Activated naive CD4-positive, alpha-beta T cell treated with anti-CD3 and anti-CD28 coated beads, Interleukin-2, amount 10 ng/mL, durations not matched to agents 7 days and 5 days (primary cell): ENCODE results near the gene DUOXA2.

Experiments
- CTCF ChIA-PET: fragments of 350-600 bp; sonication (Branson Sonifier 250); formaldehyde crosslinking; loops from one replicate; lab custom pipeline; 2021; ENCODE audit warnings: antibody characterized with exemption; lab: Charles Lee
- DNase-seq: peaks from one replicate; pipeline ENCODE4 v3.0.0-alpha.2; 2020
- H3K27ac Mint-ChIP-seq: one replicate; pipeline ENCODE4 v1.8.0; 2021; ENCODE audit warnings: mild to moderate bottlenecking, moderate library complexity, mixed read lengths
- H3K27me3 Mint-ChIP-seq: one replicate; pipeline ENCODE4 v1.8.0; 2021; ENCODE audit warnings: mild to moderate bottlenecking, mixed read lengths
- H3K36me3 Mint-ChIP-seq: one replicate; pipeline ENCODE4 v1.8.0; 2021; ENCODE audit warnings: mixed read lengths
- H3K4me1 Mint-ChIP-seq: one replicate; pipeline ENCODE4 v1.8.0; 2021; ENCODE audit warnings: mixed read lengths
- H3K4me3 Mint-ChIP-seq: one replicate; pipeline ENCODE4 v1.8.0; 2021; ENCODE audit warnings: mild to moderate bottlenecking, moderate library complexity, mixed read lengths
- H3K9me3 Mint-ChIP-seq: one replicate; pipeline ENCODE4 v1.8.0; 2021; ENCODE audit warnings: mixed read lengths

DUOXA2 gene

DNA sequence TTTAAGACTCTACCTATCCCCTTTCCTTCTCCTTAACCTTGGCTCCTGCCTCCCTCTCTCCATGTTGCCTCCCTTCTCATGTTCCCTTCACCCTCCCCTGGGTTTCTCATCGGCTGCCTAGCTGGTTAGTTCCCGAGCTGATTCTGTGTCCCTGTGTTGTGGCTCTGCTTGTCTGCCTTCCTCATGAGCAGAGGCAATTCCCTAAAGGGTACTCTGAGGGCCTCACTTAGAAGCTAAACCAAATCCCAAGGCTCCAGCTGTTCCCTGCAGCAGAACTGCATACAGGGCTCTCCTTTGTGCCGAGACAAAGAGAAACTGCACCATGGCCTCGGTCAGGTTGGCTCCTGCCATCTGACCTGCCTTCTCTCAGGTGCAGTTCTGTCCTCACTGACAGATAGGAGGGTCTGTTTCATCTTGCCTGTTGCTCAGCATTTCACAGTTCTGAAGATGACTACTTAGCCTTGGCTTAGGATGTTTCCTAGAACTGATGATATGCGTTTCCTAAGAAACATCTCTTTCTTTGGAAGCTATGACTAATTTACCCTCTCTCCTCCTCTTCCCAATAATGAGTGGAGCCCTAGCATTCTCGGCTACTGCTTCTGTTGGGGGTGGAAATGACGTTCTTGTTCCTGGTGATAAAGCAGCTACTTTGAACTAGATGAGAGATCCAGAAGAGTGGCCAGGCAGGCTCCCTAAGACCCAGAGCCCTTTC lies 42.8 kb downstream of the DUOXA2 start:
- CTCF ChIA-PET, result interaction anchor here (1.4 to 1.6 kb wide), 2 partner anchors 30 to 39 kb away, joined by 3 read pairs; no protein-coding TSS in a partner anchor
- H3K9me3 Mint-ChIP-seq, result no peaks in the 10 kb centered on the region
- DNase-seq, result no peak
- no peak overlapping the region for H3K27ac Mint-ChIP-seq
- peaks cover 3% of the 10 kb centered on the region for H3K36me3 Mint-ChIP-seq
- H3K4me3 Mint-ChIP-seq, result no peak overlapping the region
- no peaks in the 10 kb centered on the region for H3K4me1 Mint-ChIP-seq
- no peaks in the 10 kb centered on the region for H3K27me3 Mint-ChIP-seq

DNA sequence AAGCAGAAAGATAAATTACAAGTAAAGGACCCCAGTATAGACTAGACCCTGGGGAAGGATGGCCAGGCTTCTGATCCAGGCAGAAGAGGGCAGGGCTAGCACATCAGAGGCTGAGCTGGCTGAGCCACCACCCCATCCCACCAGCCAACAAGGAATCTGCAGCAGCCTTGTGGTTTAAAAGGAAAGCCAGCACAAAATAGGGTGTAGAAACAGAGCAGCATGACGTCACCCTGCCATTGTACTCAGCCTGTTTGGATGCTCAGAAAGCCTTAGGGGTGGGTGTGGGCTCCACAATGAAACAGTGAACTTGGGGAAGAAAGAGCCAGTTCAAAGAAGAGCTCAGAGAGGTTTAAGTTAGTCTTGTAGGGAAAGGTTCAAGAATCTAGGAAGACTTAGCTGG lies 43.8 kb downstream of the DUOXA2 start:
- no peaks in the 10 kb centered on the region for H3K9me3 Mint-ChIP-seq
- DNase-seq, result no peak
- H3K27ac Mint-ChIP-seq, result no peak overlapping the region
- peaks cover 1% of the 10 kb centered on the region for H3K4me1 Mint-ChIP-seq
- no peak overlapping the region for H3K4me3 Mint-ChIP-seq
- CTCF ChIA-PET, result interaction anchor here (1.3 to 1.4 kb wide), 3 partner anchors 10 to 47 kb away, joined by 3 to 5 read pairs (median 3); no protein-coding TSS in a partner anchor
- no peaks in the 10 kb centered on the region for H3K36me3 Mint-ChIP-seq
- H3K27me3 Mint-ChIP-seq, result no peaks in the 10 kb centered on the region

DNA sequence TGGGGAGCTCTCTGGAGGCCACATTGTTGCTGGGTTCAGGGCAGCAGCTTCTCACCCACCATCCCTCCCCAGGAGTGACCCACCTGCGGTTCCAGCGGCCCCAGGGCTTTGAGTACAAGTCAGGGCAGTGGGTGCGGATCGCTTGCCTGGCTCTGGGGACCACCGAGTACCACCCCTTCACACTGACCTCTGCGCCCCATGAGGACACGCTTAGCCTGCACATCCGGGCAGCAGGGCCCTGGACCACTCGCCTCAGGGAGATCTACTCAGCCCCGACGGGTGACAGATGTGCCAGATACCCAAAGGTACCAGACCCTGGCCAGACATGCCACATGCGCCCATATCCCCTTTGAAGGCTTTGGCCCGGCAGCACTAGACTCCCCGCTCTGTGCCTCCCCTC lies 47.5 kb downstream of the DUOXA2 start:
- no peaks in the 10 kb centered on the region for H3K9me3 Mint-ChIP-seq
- H3K4me3 Mint-ChIP-seq, result no peak overlapping the region
- peaks cover 18% of the 10 kb centered on the region for H3K4me1 Mint-ChIP-seq
- H3K27me3 Mint-ChIP-seq, result no peaks in the 10 kb centered on the region
- DNase-seq, result no peak
- CTCF ChIA-PET, result interaction anchor here (1.3 to 11.0 kb wide), 3 partner anchors 41 to 241 kb away, joined by 3 to 151 read pairs (median 12); a partner anchor contains a TSS
- no peak overlapping the region for H3K27ac Mint-ChIP-seq
- H3K36me3 Mint-ChIP-seq, result no peaks in the 10 kb centered on the region

DNA sequence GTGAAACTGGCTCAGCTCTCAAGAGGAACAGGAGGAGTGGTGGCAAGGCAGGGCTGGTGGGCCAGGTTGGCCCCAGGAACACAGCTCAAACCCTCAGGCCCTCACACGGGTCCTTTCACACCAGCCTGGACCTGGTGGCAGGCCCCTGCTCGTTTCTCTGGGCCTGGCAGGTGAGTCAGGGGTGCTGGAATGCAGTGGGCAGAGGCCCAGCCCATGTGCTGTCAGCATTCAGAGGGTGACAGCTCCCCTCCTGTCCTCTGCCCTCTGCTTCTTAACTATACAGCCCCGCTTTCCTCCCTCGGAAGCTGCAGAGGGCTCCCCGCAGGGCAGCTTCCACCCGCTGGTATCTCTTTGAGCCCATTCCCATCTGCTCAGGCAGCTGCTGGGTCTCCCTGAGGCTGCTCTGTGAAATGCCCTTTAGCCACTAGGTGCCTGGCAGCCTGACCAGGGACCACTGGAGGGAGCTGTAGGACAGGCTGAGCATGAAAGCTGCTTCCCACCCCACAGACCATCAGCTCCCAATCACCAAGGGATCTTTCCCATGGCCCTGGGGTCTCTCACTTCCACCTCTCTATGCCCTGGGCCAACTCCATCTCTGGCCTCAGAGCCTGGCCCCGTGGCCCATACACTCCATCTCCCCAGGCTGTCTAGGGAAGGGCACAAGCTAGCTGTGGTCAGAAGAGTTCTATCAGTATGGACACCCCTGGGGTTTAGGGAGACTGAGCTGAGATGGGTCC lies 48.8 kb downstream of the DUOXA2 start:
- Mint-ChIP-seq H3K27ac (no peak overlapping the region), H3K4me1 (peaks cover 21% of the 10 kb centered on the region), H3K9me3 (no peaks in the 10 kb centered on the region), H3K36me3 (no peaks in the 10 kb centered on the region), H3K4me3 (no peak overlapping the region), H3K27me3 (no peaks in the 10 kb centered on the region)
- CTCF ChIA-PET, result interaction anchor here (0.5 to 11.0 kb wide), 25 partner anchors 8 to 294 kb away, joined by 3 to 151 read pairs (median 4); a partner anchor contains a TSS
- peak; percentile 81 for DNase-seq

DNA sequence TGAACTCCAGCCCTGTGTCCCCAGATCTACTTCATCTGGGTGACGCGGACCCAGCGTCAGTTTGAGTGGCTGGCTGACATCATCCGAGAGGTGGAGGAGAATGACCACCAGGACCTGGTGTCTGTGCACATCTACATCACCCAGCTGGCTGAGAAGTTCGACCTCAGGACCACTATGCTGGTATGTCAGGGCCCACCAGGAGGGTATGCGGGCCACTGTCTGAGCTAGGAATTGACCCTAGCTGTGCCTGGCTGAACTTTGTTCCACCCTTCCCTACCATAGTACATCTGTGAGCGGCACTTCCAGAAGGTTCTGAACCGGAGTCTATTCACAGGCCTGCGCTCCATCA lies 49.4 kb downstream of the DUOXA2 start:
- CTCF ChIA-PET, result interaction anchor here (0.5 to 11.0 kb wide), 25 partner anchors 8 to 294 kb away, joined by 3 to 151 read pairs (median 4); a partner anchor contains a TSS
- Mint-ChIP-seq H3K27me3 (no peaks in the 10 kb centered on the region), H3K36me3 (no peaks in the 10 kb centered on the region), H3K4me3 (no peak overlapping the region), H3K4me1 (peaks cover 21% of the 10 kb centered on the region), H3K9me3 (no peaks in the 10 kb centered on the region), H3K27ac (no peak overlapping the region)
- no peak for DNase-seq

DNA sequence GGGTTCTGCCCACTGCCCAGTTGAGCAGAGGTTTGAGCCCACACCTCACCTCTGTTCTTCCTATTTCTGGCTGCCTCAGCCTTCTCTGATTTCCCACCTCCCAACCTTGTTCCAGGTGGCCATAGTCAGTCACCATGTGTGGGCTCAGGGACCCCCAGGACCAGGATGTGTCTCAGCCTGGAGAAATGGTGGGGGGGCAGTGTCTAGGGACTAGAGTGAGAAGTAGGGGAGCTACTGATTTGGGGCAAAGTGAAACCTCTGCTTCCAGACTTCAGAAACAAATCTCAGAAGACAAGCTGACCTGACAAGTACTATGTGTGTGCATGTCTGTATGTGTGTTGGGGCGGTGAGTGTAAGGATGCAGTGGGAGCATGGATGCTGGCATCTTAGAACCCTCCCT lies 50.8 kb downstream of the DUOXA2 start:
- no peaks in the 10 kb centered on the region for H3K27me3 Mint-ChIP-seq
- H3K27ac Mint-ChIP-seq, result peak overlapping the region; percentile 16
- DNase-seq, result no peak
- no peaks in the 10 kb centered on the region for H3K36me3 Mint-ChIP-seq
- H3K4me3 Mint-ChIP-seq, result peak overlapping the region; percentile 74
- no peaks in the 10 kb centered on the region for H3K9me3 Mint-ChIP-seq
- CTCF ChIA-PET, result interaction anchor here (1.1 to 11.0 kb wide), 6 partner anchors 38 to 292 kb away, joined by 3 to 151 read pairs (median 13); no protein-coding TSS in a partner anchor
- H3K4me1 Mint-ChIP-seq, result peaks cover 21% of the 10 kb centered on the region

DNA sequence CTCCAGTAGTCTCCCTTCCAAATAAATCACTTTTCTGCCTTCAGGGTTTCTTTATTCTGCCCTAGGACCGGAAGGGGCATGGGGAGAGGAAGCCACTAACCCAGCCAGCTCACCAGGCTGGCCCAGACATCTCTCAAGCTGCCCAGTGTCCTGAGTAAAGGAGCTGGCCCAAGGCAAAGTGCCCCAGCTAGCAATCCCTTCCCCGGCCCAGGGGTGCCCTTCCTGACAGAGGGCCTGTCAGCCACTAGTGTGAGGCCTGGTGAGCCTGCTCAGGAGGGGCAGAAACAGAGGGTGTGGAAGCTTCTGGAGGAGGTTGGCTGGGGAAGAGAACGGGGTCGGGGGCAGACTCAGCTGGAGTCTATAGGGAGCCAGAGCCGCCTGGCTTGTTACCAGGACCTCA lies 51.4 kb downstream of the DUOXA2 start:
- CTCF ChIA-PET, result interaction anchor here (1.1 to 11.0 kb wide), 2 partner anchors 38 to 47 kb away, joined by 3 to 151 read pairs; no protein-coding TSS in a partner anchor
- Mint-ChIP-seq H3K36me3 (no peaks in the 10 kb centered on the region), H3K27me3 (no peaks in the 10 kb centered on the region), H3K4me1 (peaks cover 21% of the 10 kb centered on the region), H3K4me3 (peak overlapping the region; percentile 74), H3K9me3 (no peaks in the 10 kb centered on the region), H3K27ac (peak overlapping the region; percentile 83)
- DNase-seq, result no peak

DNA sequence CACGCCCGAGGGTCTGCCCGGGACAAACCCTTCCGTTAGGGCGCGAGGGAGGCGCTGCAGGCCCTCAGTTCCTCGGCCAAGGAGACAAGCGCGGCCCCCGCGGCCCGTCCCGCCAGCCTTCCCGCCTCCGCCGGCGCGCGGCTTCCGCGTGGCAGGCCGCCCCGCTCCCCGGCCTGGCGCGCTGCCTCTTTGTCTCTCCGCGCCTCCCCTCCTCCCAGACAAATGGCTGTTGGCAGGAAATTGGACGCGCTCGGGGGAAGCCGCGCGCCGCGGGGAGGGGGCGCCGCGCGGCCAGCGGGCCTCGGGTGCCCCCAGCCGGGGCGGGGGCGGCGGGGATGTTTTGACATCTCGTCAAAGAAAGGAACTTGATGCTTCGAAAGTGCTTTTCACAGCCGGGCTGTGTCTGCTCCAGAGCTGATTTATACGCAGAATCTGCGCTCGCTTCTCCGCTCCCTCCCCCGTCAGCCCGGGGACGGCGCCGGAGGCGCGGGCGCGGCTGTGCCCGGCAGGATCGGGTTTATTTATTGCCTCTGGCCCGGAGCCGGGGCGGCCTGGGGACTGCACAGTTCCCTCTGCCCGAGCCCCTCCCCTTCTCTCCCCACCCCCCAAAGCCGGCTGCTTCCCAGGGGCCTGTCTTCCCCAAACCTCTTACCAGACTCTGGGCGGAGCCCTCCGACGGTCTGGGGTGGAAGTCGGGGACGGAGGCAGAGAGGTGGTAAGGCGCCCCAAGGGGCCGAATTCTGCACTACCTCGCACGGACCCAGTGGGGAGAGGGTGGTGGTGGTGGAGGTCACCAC lies 52.9 kb downstream of the DUOXA2 start:
- H3K4me1 Mint-ChIP-seq, result peaks cover 21% of the 10 kb centered on the region
- peak overlapping the region; percentile 80 for H3K27ac Mint-ChIP-seq
- H3K4me3 Mint-ChIP-seq, result peak overlapping the region; percentile 70
- CTCF ChIA-PET, result interaction anchor here (0.9 to 11.0 kb wide), 8 partner anchors 9 to 49 kb away, joined by 3 to 151 read pairs (median 6); partner anchors contain the start of gene SHF
- DNase-seq, result peak; percentile 86
- H3K9me3 Mint-ChIP-seq, result no peaks in the 10 kb centered on the region
- no peaks in the 10 kb centered on the region for H3K27me3 Mint-ChIP-seq
- H3K36me3 Mint-ChIP-seq, result no peaks in the 10 kb centered on the region

DNA sequence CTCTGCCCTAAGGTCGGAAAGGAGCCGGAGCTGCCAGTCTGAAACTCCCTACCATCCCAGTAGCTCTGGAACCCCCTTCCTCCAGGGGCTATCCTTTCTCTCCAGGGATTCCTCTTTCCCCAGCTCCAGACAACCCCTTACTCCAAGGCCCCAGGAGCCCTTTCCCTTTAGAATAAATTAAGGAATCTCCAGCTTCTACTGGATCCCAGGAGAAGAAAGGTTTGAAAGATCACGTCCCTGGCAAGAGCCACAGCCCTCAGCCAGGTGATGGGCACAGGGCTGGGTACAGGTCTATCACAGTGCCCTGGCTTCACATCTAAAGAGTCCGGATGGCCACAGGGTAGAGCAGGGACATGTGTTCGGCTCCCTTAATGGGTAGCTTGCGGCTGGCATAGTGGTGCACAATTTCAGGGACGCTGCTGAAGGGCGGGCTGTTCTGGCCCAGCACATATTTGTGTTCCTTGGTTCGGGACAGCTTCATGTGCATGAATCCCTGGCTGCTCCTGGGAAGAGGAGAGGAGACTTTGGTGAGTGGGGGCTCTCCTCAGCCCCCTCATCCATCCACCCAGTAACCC lies 53.6 kb downstream of the DUOXA2 start:
- Mint-ChIP-seq H3K4me3 (peak overlapping the region; percentile 70), H3K27ac (peak overlapping the region; percentile 80), H3K9me3 (no peaks in the 10 kb centered on the region), H3K27me3 (no peaks in the 10 kb centered on the region), H3K4me1 (peaks cover 21% of the 10 kb centered on the region), H3K36me3 (no peaks in the 10 kb centered on the region)
- no peak for DNase-seq
- CTCF ChIA-PET, result interaction anchor here (0.9 to 11.0 kb wide), 8 partner anchors 9 to 50 kb away, joined by 3 to 151 read pairs (median 6); partner anchors contain the start of gene SHF
